OCI-LY7 (cell line): Measurements from ENCODE around the gene LGALS13. TPM values are rescaled to one million over a fixed set of nuclear protein-coding genes. Genes with fewer than 3 reads are reported as not detected.

Experiments used
- BruUV-seq: library from RNA; stranded (reverse); fragments of 400-500 nt; replicated peaks from 2 replicates; lab custom pipeline; 2021; lab: Mats Ljungman, UMichigan
- CTCF ChIA-PET: fragments of 300-600 bp; sonication (Branson Sonifier 250); formaldehyde crosslinking; loops from one replicate; lab custom pipeline; 2022; ENCODE audit warnings: antibody characterized with exemption; ENCODE audit not compliant: unreplicated experiment; lab: Charles Lee
- POLR2A ChIA-PET: fragments of 300-600 bp; sonication (Branson Sonifier 250); formaldehyde crosslinking; loops from one replicate; lab custom pipeline; 2022; ENCODE audit warnings: antibody characterized with exemption; lab: Charles Lee
- DNase-seq: peaks from one replicate; pipeline ENCODE4 v3.0.0-alpha.2; 2015; ENCODE audit warnings: low spot score
- H2AFZ ChIP-seq: fragments of 200-600 bp; sonication (generic), shearing (Covaris generic); 2 replicates; pipeline ENCODE4 v1.6.1; 2014; ENCODE audit warnings: mild to moderate bottlenecking, antibody characterized with exemption, low read length, moderate library complexity
- H3K27ac ChIP-seq: fragments of 200-600 bp; sonication (generic); 2 replicates; pipeline ENCODE4 v1.5.1; 2014; ENCODE audit warnings: mixed run types, low read depth, mild to moderate bottlenecking, moderate library complexity, low read length, inconsistent platforms; ENCODE audit not compliant: poor library complexity, severe bottlenecking
- H3K36me3 ChIP-seq: fragments of 200-600 bp; sonication (generic); 2 replicates; pipeline ENCODE4 v1.6.1; 2014; ENCODE audit warnings: mild to moderate bottlenecking, antibody characterized with exemption, low read length, moderate library complexity, mixed read lengths; ENCODE audit not compliant: insufficient read depth
- H3K4me1 ChIP-seq: fragments of 200-600 bp; sonication (generic); 2 replicates; pipeline ENCODE4 v1.5.1; 2014; ENCODE audit warnings: mild to moderate bottlenecking, low read length; ENCODE audit not compliant: insufficient read depth, poor library complexity, severe bottlenecking
- H3K4me2 ChIP-seq: fragments of 200-600 bp; sonication (generic); 2 replicates; pipeline ENCODE4 v1.6.1; 2014; ENCODE audit warnings: mild to moderate bottlenecking, low read length
- H3K4me3 ChIP-seq: fragments of 200-600 bp; sonication (generic); 2 replicates; pipeline ENCODE4 v1.5.1; 2014; ENCODE audit warnings: mild to moderate bottlenecking, low read depth, low read length; ENCODE audit not compliant: poor library complexity, severe bottlenecking
- H3K79me2 ChIP-seq: fragments of 200-600 bp; sonication (generic); 2 replicates; pipeline ENCODE4 v1.6.1; 2016; ENCODE audit warnings: low read depth, mild to moderate bottlenecking, low read length, moderate library complexity, mixed read lengths; ENCODE audit not compliant: insufficient read depth
- H3K9me2 ChIP-seq: fragments of 200-600 bp; sonication (generic); 2 replicates; pipeline ENCODE4 v1.6.1; 2016; ENCODE audit warnings: mild to moderate bottlenecking, low read length, mixed read lengths; ENCODE audit not compliant: insufficient read depth
- H3K9me3 ChIP-seq: fragments of 200-600 bp; sonication (generic); 2 replicates; pipeline ENCODE4 v1.6.1; 2014; ENCODE audit warnings: mild to moderate bottlenecking, mixed run types, low read length, mixed read lengths
- H4K20me1 ChIP-seq: fragments of 200-600 bp; sonication (generic); 2 replicates; pipeline ENCODE4 v1.6.1; 2014; ENCODE audit warnings: mild to moderate bottlenecking, antibody characterized with exemption, low read length, moderate library complexity, mixed read lengths; ENCODE audit not compliant: insufficient read depth
- CTCF ChIP-seq: fragments of 200-600 bp; sonication (generic); conservative IDR thresholded peaks from 2 replicates; pipeline ENCODE4 v1.5.1; 2014; ENCODE audit warnings: mild to moderate bottlenecking, antibody characterized with exemption, low read length, moderate library complexity, mixed read lengths
- EZH2phosphoT487 ChIP-seq: fragments of 200-600 bp; sonication (generic); IDR thresholded peaks from 2 replicates; pipeline ENCODE4 v1.6.1; 2018; ENCODE audit warnings: low read depth, borderline replicate concordance, mild to moderate bottlenecking, mixed run types, antibody characterized with exemption, low read length, moderate library complexity, mixed read lengths
- intact Hi-C: fragments of 100-400 bp; cut with micrococcal nuclease; formaldehyde crosslinking; loops from one replicate; pipeline ENCODE4 v1.10.0; 2022; ENCODE audit not compliant: unreplicated experiment
- total RNA-seq, 2 experiments: library from RNA; depleted of rRNA in 1 of 2; stranded (reverse); fragments of >200 nt in 1 of 2; shearing (Covaris generic) in 1 of 2; gene quantifications; 2 replicates each; pipeline ENCODE4 v1.2.3, GENCODE V29; 2014 to 2022

The LGALS13 gene
- total RNA-seq, 2 experiments from 2014 or later = not detected

- Histone ChIP-seq H3K79me2 (no peaks in the 10 kb centered on the region), H2AFZ (no peak overlapping the region), H3K27ac (no peak overlapping the region), H3K4me2 (no peak overlapping the region), H3K4me1 (no peaks in the 10 kb centered on the region), H4K20me1 (no peaks in the 10 kb centered on the region), H3K4me3 (no peak overlapping the region), H3K9me2 (no peaks in the 10 kb centered on the region), H3K36me3 (no peaks in the 10 kb centered on the region), H3K9me3 (no peaks in the 10 kb centered on the region)
- DNase-seq = no peak
- ChIA-PET CTCF (no interaction called here), POLR2A (no interaction called here)
- TF ChIP-seq CTCF (no peak), EZH2phosphoT487 (no peak)
- no TSS peak for BruUV-seq
- intact Hi-C loops = no loop called here
Measured at GRCh38 chr19:39641773-39642172, 39.4 kb downstream of the LGALS13 start.

- no TSS peak for BruUV-seq
- H3K36me3 ChIP-seq = no peaks in the 10 kb centered on the region
- H3K4me1 ChIP-seq = no peaks in the 10 kb centered on the region
- H3K4me2 ChIP-seq = no peak overlapping the region
- H3K4me3 ChIP-seq = no peak overlapping the region
- no peaks in the 10 kb centered on the region for H4K20me1 ChIP-seq
- H3K9me2 ChIP-seq = no peaks in the 10 kb centered on the region
- ChIA-PET POLR2A (no interaction called here), CTCF (no interaction called here)
- H2AFZ ChIP-seq = no peak overlapping the region
- H3K27ac ChIP-seq = no peak overlapping the region
- no peak for DNase-seq
- H3K79me2 ChIP-seq = no peaks in the 10 kb centered on the region
- TF ChIP-seq CTCF = no peak
- H3K9me3 ChIP-seq = no peaks in the 10 kb centered on the region
- intact Hi-C loops = no loop called here
Measured at GRCh38 chr19:39643591-39643990, 41.3 kb downstream of the LGALS13 start.

- peak; percentile 11 for DNase-seq
- Histone ChIP-seq H3K79me2 (no peaks in the 10 kb centered on the region), H3K36me3 (no peaks in the 10 kb centered on the region), H3K4me3 (no peak overlapping the region), H3K9me2 (no peaks in the 10 kb centered on the region), H3K4me2 (no peak overlapping the region), H3K27ac (no peak overlapping the region), H2AFZ (no peak overlapping the region), H3K9me3 (no peaks in the 10 kb centered on the region), H3K4me1 (no peaks in the 10 kb centered on the region), H4K20me1 (no peaks in the 10 kb centered on the region)
- intact Hi-C loops = no loop called here
- TF ChIP-seq CTCF (no peak), EZH2phosphoT487 (no peak)
- ChIA-PET POLR2A (no interaction called here), CTCF (no interaction called here)
- no TSS peak for BruUV-seq
Measured at GRCh38 chr19:39645800-39646411, 43.6 kb downstream of the LGALS13 start.
